Measurements from ENCODE around the gene KCTD19.

KCTD19 gene

DNA sequence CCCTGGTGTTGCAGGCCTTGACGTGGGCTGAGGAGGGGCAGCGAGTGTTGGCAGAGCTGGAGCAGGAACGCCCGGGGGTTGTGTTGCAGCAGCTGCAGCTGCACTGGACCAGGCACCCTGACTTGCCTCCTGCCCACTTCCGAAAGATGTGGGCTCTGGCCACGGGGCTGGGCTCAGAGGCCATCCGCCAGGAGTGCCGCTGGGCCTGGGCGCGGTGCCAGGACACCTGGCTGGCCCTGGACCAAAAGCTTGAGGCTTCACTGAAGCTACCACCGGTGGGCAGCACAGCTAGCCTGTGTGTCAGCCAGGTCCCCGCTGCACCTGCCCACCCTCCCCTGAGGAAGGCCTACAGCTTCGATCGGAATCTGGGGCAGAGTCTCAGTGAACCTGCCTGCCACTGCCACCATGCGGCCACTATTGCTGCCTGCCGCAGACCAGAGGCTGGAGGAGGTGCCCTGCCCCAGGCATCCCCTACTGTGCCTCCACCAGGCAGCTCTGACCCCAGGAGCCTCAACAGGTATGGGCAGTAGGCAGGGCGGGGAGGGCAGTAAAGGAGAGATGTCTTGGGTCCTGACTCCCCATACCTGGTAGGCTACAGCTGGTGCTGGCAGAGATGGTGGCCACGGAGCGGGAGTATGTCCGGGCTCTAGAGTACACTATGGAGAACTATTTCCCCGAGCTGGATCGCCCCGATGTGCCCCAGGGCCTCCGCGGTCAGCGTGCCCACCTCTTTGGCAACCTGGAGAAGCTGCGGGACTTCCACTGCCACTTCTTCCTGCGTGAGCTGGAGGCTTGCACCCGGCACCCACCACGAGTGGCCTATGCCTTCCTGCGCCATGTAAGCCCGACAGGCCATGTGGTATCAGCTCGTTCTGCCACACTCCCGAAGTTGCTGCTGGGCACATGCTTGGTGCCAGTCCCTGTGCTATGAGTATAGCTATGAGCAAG lies 41.6 kb downstream of the KCTD19 start:
- Histone ChIP-seq H3K36me3 (no peaks in the 10 kb centered on the region), H3K27ac (no peak overlapping the region), H3K9me3 (no peaks in the 10 kb centered on the region), H3K4me1 (ENCODE audit: control insufficient read depth in 1 of 2, insufficient read depth in 1 of 2, low read depth in 1 of 2, low read length in 1 of 2) (no peaks in the 10 kb centered on the region), H3K4me3 (ENCODE audit: low read depth in 1 of 2, low read length in 1 of 2) (no peak overlapping the region), H3K27me3 (no peaks in the 10 kb centered on the region)
- TF ChIP-seq CTCF (IDR thresholded peaks at IDR 0.05) = no peak

DNA sequence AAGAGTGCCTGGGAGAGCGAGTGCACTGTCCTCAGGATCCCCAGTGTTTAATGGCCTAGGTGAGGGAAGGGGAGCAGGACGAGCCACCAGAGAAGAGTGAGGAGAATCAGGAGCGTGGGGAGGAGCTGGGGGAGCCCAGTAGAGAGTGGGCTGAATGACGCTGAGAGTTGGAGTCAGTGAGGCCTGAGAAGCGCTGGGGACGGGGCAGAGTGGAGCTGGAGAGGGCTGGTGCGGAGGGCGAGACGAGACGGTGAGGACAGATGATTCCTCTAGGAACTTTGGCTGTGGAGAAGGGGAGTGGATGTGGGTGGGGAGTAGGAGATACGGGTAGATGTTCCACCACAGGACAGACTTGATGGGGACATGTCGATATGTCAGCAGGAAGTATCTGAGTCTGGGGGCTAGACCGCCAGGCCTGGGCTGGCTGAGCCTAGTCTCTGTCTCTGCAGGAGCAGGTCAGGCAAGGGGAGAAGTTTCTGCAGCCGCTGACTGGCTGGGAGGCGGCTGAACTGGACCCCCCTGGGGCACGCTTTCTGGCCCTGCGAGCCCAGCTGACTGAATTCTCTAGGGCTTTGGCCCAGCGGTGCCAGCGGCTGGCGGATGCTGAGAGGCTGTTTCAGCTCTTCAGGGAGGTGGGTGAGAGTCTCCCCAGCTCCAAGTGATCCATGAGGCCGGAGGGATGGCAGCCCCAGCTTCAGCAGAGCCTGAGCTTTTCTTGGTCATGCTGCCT lies 42.5 kb downstream of the KCTD19 start:
- Histone ChIP-seq H3K36me3 (no peaks in the 10 kb centered on the region), H3K4me3 (ENCODE audit: low read depth in 1 of 2, low read length in 1 of 2) (no peak overlapping the region), H3K27ac (no peak overlapping the region), H3K4me1 (ENCODE audit: control insufficient read depth in 1 of 2, insufficient read depth in 1 of 2, low read depth in 1 of 2, low read length in 1 of 2) (peaks cover 5 to 7% of the 10 kb centered on the region in 2 experiments), H3K9me3 (no peaks in the 10 kb centered on the region), H3K27me3 (no peaks in the 10 kb centered on the region)
- TF ChIP-seq CTCF (IDR thresholded peaks at IDR 0.05) = no peak

GRCh38 chr16:67283039-67283825 lies 43.3 kb downstream of the KCTD19 start:
- Histone ChIP-seq H3K9me3 (no peaks in the 10 kb centered on the region), H3K27me3 (peaks cover 7% of the 10 kb centered on the region), H3K4me1 (ENCODE audit: control insufficient read depth in 1 of 2, insufficient read depth in 1 of 2, low read depth in 1 of 2, low read length in 1 of 2) (peaks cover 10 to 14% of the 10 kb centered on the region in 2 experiments), H3K27ac (no peak overlapping the region), H3K4me3 (ENCODE audit: low read depth in 1 of 2, low read length in 1 of 2) (no peak overlapping the region), H3K36me3 (no peaks in the 10 kb centered on the region)
- TF ChIP-seq CTCF (IDR thresholded peaks at IDR 0.05) = no peak

GRCh38 chr16:67282447-67282805 lies 44.1 kb downstream of the KCTD19 start:
- Histone ChIP-seq H3K9me3 (no peaks in the 10 kb centered on the region), H3K4me3 (ENCODE audit: low read depth in 1 of 2, low read length in 1 of 2) (no peak overlapping the region), H3K27me3 (peaks cover 8% of the 10 kb centered on the region), H3K27ac (no peak overlapping the region), H3K4me1 (ENCODE audit: control insufficient read depth in 1 of 2, insufficient read depth in 1 of 2, low read depth in 1 of 2, low read length in 1 of 2) (peaks cover 10 to 14% of the 10 kb centered on the region in 2 experiments), H3K36me3 (no peaks in the 10 kb centered on the region)
- TF ChIP-seq CTCF (IDR thresholded peaks at IDR 0.05) = no peak

Data from neutrophil (primary cell).